ENCODE measurements around the gene NGEF. TPM values are rescaled to one million over a fixed set of nuclear protein-coding genes. Genes with fewer than 3 reads are reported as not detected.

The NGEF gene
- total RNA-seq, 1 experiment from 2014 or later = 1.9 TPM

- Histone ChIP-seq H2BK20ac (ENCODE audit: low read depth, low read length, poor library complexity, severe bottlenecking) (no peak overlapping the region), H4K8ac (replicated peaks; ENCODE audit: insufficient read length, low read depth, low read length) (no peak overlapping the region), H2AK5ac (ENCODE audit: insufficient read length, low read length) (no peak overlapping the region), H3K14ac (ENCODE audit: insufficient read depth, low read length) (no peak overlapping the region), H2BK12ac (ENCODE audit: insufficient read length, low read depth, low read length) (no peak overlapping the region), H2BK5ac (ENCODE audit: insufficient read length, low read length) (no peak overlapping the region), H3K23ac (ENCODE audit: insufficient read length, low read depth, low read length) (no peak overlapping the region), H3T11ph (ENCODE audit: low read length) (no peak overlapping the region), H2BK120ac (ENCODE audit: low read depth, low read length, poor library complexity, severe bottlenecking) (no peak overlapping the region), H3K9ac (ENCODE audit: extremely low read depth, insufficient read length, low read length) (no peak overlapping the region), H3K4me1 (ENCODE audit: insufficient read depth, low read length) (no peaks in the 10 kb centered on the region), H4K20me1 (ENCODE audit: control insufficient read depth, insufficient read depth, insufficient read length) (no peaks in the 10 kb centered on the region), H2AFZ (ENCODE audit: low read length) (no peak overlapping the region), H4K91ac (ENCODE audit: insufficient read length, low read depth, low read length) (no peak overlapping the region), H3K18ac (ENCODE audit: insufficient read length, low read depth, low read length) (no peak overlapping the region), H4K5ac (ENCODE audit: insufficient read length, low read depth, low read length) (no peak overlapping the region), H3K4ac (ENCODE audit: low read depth, low read length) (no peak overlapping the region), H3K79me1 (ENCODE audit: insufficient read depth, low read depth, low read length, poor library complexity, severe bottlenecking) (no peaks in the 10 kb centered on the region), H3K27me3 (ENCODE audit: insufficient read depth, low read length) (no peaks in the 10 kb centered on the region), H3K4me2 (ENCODE audit: insufficient read depth, insufficient read length, low read length) (no peak overlapping the region), H3K56ac (ENCODE audit: insufficient read length, low read depth, low read length) (no peak overlapping the region), H3K23me2 (ENCODE audit: insufficient read length, low read depth, low read length, poor library complexity, severe bottlenecking) (no peaks in the 10 kb centered on the region), H2BK15ac (ENCODE audit: low read depth, low read length) (no peak overlapping the region), H3K79me2 (ENCODE audit: insufficient read depth, low read length) (no peaks in the 10 kb centered on the region), H3K9me3 (ENCODE audit: control insufficient read depth, low read depth, low read length) (no peaks in the 10 kb centered on the region), H3K27ac (ENCODE audit: insufficient read length, low read depth, low read length) (no peak overlapping the region)
- DNase-seq = no peak
- Mint-ChIP-seq H3K4me1 (no peaks in the 10 kb centered on the region), H3K4me3 (no peak overlapping the region), H3K9me3 (no peaks in the 10 kb centered on the region), H3K36me3 (ENCODE audit: insufficient read depth in 1 of 3, low read depth in 3 of 3) (peaks cover 17 to 81% (median 69%) of the 10 kb centered on the region in 3 experiments; a peak in 6 of 7 replicates), H3K27me3 (ENCODE audit: low read depth) (no peaks in the 10 kb centered on the region), H3K27ac (no peak overlapping the region)
- no peak for TF ChIP-seq CTCF (conservative IDR thresholded peaks at IDR 0.05)
These were observed 167.0 kb downstream of the NGEF start for GRCh38 chr2:232846055-232846454.

All from H9 (cell line).